22Rv1 (cell line): ENCODE results near the gene ZFP82.

ENCODE experiments used
- CTCF ChIP-seq: fragments of 450-650 bp; IDR thresholded peaks from 2 replicates; pipeline ENCODE4 v1.5.1; 2017; ENCODE audit warnings: mild to moderate bottlenecking
- ZFX ChIP-seq: fragments of 450-650 bp; IDR thresholded peaks from 2 replicates; pipeline ENCODE4 v1.6.1; 2017; ENCODE audit warnings: antibody characterized with exemption, borderline replicate concordance

DNA sequence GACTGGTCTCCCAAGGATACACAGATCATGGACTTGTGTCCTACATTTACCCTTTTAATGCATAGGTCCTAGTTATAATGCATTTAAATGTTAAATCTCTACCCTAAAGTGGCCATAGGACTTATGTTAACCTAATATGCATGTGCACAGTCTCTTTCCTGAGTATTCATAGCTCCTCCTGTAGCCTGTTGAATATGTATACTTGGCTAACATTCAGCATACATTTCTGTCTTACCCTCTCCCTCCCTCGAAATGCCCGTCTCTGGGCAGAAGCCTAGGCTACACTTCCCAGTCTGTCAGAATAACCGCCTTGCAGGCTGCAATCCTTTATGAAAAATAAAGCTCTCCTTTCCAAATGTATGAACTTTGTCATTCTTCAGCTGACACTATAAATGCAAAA is 13.9 kb downstream of the ZFP82 start:
- TF ChIP-seq CTCF (no peak), ZFX (no peak)
